DMS 273 (cell line): ENCODE data around the gene DHX58.

ENCODE experiments used
- DNase-seq: peaks from one replicate; lab custom pipeline; 2025; ENCODE audit not compliant: unreplicated experiment; lab: John Stamatoyannopoulos, UW

The DHX58 gene

GRCh38 chr17:42087736-42088705 lies 24.5 kb downstream of the DHX58 start:
- no peak for DNase-seq

GRCh38 chr17:42087042-42087701 lies 25.3 kb downstream of the DHX58 start:
- DNase-seq = no peak

- no peak for DNase-seq
Measured at GRCh38 chr17:42081516-42082129, 30.9 kb downstream of the DHX58 start.

DNA sequence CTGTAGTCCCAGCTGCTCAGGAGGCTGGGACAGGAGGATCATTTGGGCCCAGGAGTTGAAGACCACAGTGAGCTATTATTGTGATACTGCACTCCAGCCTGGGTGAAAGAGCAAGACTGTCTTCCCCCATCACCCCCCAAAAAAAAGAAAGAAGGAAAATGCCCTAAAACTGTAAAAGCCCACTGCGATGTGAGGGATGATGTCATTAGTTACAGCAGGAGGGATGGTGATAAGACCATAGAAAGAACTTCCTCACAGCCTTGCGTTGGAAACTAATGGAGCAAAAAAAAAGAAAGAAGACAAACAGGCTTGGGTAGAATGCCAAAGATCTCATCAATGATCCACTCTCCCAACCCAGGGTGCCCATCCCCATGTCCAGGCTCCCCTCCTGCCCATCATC lies 33.0 kb downstream of the DHX58 start:
- DNase-seq = no peak

DNA sequence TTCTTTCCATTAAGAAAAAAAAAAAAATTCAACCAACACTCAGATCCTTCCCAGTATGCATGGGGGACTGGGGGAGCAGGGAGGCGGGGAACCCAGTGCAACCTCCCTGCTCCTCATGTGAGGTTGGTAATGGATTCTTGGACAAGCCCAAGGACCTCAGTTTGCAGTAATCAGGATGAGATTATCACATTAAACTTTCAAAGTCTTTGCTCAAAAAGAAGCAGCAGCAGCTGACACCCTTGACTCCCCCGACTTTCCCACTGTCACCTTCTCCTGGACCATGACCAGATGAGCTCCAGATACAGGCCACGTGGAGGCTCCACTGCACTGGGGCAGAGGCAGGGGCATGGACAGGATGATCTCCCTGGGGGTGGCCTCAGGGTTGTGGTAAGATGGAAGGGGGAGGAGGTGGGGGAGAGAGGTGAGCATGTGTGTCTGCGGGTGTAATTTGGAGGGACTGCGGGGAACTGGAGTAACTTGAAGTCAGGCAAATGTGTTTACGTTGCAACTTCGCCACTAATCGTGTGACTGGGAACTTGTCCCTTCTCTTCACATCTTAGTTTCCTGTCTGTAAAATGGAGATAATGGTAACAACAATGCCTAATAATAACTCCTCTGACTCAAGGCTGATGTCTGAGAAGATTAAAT lies 34.0 kb downstream of the DHX58 start:
- DNase-seq = no peak

DNA sequence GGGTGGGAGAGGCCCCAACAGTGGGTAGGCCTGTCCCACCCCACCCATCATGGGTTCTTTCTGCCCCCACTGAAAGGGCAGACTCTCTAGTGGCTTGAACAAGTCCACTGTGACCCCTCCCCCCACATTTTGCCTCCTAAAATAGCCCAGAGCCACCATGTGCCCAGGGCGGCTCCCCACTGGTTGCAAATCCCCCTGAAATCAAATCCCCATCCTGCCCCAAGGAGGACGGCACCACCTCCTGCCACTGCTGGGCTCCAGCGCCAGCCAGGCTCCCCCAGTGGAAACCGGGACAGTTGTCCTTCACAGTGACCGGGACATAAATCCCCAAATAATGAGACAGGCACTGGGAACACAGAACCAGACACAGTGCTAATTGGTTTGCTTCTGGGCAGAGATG lies 34.8 kb downstream of the DHX58 start:
- no peak for DNase-seq

GRCh38 chr17:42076797-42077559 lies 35.5 kb downstream of the DHX58 start:
- DNase-seq = no peak

DNA sequence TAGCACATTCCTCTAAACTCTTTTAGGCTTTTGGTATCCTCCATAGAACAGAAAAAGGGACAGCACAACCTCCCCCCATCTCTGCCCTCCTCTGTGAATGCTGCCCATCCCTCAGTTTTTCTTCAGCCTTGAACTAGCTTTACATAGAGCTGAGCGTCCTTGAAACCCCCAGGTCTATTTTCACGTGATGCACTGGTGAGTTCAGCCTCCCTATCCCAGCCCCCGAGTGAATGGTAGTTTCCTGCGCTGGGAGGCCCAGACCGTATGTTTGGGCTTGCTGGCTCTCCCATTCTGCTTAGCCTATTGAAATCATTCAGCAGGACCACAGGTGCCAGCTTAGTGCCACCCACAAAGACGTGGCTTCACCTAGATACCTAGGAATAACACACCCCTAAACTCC lies 36.7 kb downstream of the DHX58 start:
- no peak for DNase-seq

DNA sequence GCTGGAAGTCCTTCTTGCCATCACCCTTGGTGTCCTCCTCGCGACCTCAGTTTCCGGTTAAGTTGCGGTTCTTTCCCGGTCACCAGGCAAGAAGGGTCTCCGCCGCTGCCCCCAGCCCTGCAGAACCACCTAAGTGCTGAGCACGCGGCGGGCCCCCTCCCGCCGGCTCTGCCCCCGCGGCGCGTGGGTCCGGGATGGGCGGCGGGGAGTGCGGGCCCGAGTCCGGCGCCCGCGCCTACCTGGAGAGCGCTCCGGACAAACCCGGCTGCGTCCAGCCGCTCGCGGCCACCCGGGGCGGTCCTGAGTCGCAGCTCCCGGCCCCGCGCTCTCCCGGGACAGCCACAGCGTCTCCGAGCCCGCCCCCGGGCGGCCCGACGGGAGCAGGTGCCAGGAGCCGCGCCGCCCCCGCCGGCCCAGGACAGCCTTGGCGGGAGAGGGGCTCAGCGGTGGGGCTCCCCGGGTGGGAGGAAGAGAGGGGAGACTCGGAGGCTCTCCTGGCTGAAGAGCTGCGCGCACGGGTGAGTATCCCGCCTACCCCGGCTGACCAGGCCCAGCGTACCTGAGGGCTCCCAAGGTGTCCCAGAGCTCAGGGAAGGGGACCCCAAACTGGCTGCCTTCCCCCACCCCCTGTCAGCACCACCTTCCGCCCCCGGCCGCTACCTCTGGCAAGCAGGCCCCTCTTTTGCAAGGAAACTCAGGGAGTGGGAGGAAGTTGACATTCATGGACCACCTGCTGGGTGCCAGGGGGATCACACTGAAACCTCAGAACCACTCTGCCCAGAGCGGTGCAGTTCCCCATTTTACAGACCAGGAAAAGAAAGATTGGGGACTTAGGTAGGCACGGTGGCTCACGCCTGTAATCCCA lies 40.0 kb downstream of the DHX58 start:
- peak; percentile 40 for DNase-seq

DNA sequence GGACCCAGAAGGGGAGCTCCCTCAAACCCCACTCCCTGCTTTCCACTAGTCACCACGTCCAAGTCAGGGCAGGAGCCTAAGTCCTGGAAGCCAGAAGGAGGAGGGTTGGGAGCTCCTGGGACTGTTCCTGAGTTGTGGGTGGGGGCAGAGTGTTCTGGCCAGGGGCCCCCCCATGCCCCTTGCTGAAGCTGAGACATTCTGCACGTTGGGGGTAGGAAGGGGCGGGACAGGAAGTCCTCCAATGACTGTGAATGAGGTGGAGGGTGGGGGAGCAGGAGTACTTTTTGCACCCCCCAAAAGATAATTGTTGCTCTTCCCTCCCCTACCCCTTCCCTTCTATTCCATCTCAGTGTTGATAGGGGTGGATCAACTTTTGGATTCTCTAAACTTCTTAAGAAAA lies 40.7 kb downstream of the DHX58 start:
- DNase-seq = peak; percentile 35

DNA sequence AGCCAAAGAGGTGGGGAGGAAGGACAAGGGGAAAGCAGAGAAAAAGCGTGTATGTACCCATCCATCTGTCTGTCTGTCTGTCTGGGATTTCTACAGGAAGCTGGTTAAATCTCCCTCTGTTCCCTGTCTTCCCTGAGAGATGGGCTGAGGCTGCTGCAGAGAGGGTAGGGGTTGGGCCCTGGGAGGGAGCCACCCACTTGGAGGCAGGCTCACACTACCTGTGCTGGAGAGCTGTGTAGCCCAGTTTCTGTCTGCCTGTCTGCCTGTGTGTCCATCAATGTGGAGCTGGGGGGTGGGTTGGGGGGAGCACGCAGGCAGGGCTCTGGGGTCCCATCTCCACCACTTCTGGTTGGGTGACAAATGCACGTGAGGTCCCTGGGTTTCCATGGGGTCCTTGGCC lies 43.5 kb downstream of the DHX58 start:
- DNase-seq = peak; percentile 43

GRCh38 chr17:42067371-42068091 lies 45.0 kb downstream of the DHX58 start:
- peak; percentile 87 for DNase-seq

DNA sequence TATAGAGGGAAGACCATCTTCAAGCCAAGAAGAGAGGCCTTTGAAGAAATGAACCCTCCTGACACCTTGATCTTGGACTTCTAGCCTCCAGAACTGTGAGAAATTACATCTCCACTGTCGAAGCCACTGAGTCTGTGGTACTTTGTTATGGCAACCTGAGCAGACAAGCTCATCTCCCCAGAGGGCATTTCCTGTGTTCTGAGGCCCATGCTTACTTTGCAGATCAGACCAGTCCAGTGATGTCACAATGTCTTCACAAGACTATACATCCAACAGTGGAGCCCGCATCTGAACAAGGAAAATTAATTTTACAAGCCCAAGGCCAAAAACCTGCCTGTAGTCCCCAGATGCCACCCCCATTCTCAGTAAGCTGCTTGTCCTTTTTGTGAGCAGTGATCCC lies 47.3 kb downstream of the DHX58 start:
- DNase-seq = no peak

DNA sequence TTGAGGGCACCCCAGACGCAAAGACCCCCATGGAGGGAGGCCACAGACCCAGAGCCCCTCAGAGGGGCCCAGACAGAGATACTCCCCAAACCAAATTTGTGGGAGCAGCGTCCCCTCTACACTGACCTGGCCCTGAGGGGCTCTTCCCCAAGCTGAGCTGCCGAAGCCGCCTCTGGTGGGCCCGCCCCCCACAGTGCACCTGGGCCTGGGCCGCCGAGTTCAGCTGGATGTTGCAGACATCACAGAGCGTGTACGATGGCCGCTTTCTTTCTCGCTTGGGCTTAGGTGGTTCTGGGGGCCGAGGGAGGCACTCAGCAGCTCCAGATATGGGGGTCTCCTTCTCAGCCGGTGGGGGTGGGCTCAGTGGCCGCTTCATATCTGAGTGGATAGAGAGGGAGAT lies 49.8 kb downstream of the DHX58 start:
- no peak for DNase-seq

DNA sequence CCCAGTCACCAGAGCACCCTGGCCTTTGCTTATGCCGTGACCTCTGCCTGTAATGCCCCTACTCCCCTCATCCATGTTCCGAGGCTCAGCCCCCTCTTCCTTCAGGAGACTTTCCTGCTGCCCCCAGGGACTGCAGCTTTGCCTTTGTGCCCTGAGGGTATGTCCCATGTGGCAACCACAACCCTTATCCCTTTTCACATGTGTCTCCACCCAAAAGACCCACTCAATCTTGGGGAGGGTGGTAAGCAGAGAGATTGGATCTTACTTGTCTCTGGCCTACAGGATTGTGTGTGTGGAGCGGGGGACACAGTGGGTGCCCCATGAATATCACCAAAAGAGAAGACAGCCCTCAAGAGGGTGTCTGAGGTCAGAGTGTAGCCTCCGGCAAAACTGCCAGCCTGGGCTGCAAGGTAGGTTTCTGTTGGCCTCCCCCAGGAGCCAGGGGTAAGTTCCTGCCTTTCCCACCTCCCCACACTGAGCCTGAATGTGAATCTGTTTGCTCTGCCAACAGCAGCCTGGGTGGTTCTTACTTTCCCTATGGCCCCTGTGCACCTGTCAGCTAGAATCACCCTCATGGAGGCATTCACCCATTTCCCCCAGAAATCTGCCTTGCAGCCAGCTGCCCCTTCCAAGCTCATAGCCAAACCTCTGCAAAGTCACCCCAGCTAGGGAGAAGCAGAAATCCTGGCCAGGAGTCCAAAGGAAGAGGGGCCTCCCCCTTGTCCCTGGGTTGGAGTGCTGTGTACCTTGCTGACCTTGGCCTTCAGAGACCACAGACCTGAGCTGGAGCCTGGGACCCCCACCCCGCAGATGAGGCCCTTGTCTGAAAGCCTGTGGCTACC lies 50.6 kb downstream of the DHX58 start:
- peak; percentile 73 for DNase-seq

DNA sequence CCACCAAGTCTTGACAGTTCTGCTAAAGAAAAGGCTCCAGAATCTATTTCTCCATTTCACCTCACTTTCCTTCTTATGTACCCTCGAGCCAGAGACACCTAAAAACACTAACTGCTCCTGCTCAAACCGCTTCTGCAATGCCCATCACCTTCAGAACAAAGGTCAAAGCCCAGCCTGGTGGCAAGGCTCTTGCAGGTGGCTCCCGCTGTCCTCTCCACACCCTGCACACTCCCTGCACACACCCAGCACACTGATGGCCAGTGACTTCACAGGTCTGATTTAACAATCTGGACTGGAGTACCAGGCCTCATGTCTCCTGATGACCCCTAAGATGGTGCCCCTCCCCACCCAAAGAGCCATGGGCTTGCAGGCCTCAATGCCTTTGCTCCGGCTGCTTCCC lies 52.3 kb downstream of the DHX58 start:
- no peak for DNase-seq

DNA sequence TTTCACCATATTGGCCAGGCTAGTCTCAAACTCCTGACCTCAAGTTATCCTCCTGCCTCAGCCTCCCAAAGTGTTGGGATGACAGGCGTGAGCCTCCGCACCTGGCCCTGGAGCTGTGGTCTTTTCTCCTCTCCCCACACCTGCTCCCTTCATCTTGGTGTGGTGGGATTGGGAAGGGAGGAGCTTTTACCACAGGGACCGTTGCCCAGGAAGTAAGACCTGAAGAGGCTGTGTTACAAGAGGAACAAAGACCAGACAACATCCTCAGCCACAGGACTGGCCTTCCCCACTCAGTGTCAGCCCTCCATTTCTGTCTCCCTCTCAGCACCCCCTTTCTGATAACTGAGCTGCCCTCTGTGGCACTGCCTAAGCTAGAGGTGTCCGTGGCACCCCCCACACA lies 52.7 kb downstream of the DHX58 start:
- no peak for DNase-seq

- peak; percentile 28 for DNase-seq
Measured at GRCh38 chr17:42058063-42058462, 54.5 kb downstream of the DHX58 start.
